ENCODE data around the gene LCOR. TPM values are rescaled to one million over a fixed set of nuclear protein-coding genes. Genes with fewer than 3 reads are reported as not detected.

Gene LCOR
- total and polyA plus RNA-seq, 2 of the 4 experiments (the other 2 are of a cell fraction) = 3.7 to 36.9 TPM

- intact Hi-C loops (cut with micrococcal nuclease) = no loop called here
- Histone ChIP-seq H3K56ac (ENCODE audit: extremely low read depth, insufficient read depth, low read length) (no peak overlapping the region), H3K9me3 (ENCODE audit: control insufficient read depth, insufficient read depth, low read length) (no peaks in the 10 kb centered on the region), H4K91ac (ENCODE audit: insufficient read depth, low read depth, low read length) (no peak overlapping the region), H2AFZ (replicated peaks; ENCODE audit: low read length, poor library complexity) (no peak overlapping the region), H3K27ac (ENCODE audit: insufficient read depth, low read length) (no peak overlapping the region), H2BK15ac (ENCODE audit: low read depth, low read length) (no peak overlapping the region), H3K18ac (ENCODE audit: low read depth, low read length) (no peak overlapping the region), H3K23ac (ENCODE audit: low read depth, low read length) (no peak overlapping the region), H3K9ac (ENCODE audit: low read depth, low read length) (no peak overlapping the region), H3K4me3 (ENCODE audit: insufficient read depth, low read depth, low read length) (no peak overlapping the region), H3K36me3 (ENCODE audit: control insufficient read depth, insufficient read depth, low read length) (peaks cover 12% of the 10 kb centered on the region), H2AK9ac (replicated peaks; ENCODE audit: low read depth, low read length, poor library complexity) (no peak overlapping the region), H3K9me1 (ENCODE audit: insufficient read depth, low read length) (no peaks in the 10 kb centered on the region), H3K14ac (replicated peaks; ENCODE audit: low read depth, low read length) (no peak overlapping the region), H4K5ac (ENCODE audit: low read depth, low read length) (no peak overlapping the region), H3K27me3 (ENCODE audit: control insufficient read depth, insufficient read depth, low read length) (no peaks in the 10 kb centered on the region), H4K8ac (ENCODE audit: low read depth in 2 of 2, low read length in 2 of 2) (no peak overlapping the region), H3K4ac (ENCODE audit: low read depth, low read length) (no peak overlapping the region), H2BK120ac (ENCODE audit: low read depth, low read length) (no peak overlapping the region), H3K4me1 (ENCODE audit: control insufficient read depth, insufficient read depth, low read length) (no peaks in the 10 kb centered on the region), H2BK5ac (ENCODE audit: low read depth, low read length, poor library complexity, severe bottlenecking) (no peak overlapping the region), H2BK20ac (ENCODE audit: low read depth, low read length) (no peak overlapping the region), H4K20me1 (ENCODE audit: insufficient read depth, low read length) (no peaks in the 10 kb centered on the region), H2AK5ac (ENCODE audit: low read depth, low read length) (no peak overlapping the region), H3K79me1 (ENCODE audit: low read depth in 1 of 2, low read length in 2 of 2) (no peaks in the 10 kb centered on the region), H3K4me2 (ENCODE audit: low read depth, low read length) (no peak overlapping the region)
- ChIA-PET CTCF (no interaction called here), POLR2A (ENCODE audit: unreplicated experiment) (no interaction called here)
- no TSS peak for BruUV-seq (replicated peaks)
- dilution Hi-C loops (cut with HindIII; ENCODE audit: low sequenced_read_pairs, unreplicated experiment) = no loop called here
- TF ChIP-seq NFE2L2 (IDR thresholded peaks at IDR 0.05; ENCODE audit: low read depth, low read length) (no peak), CEBPB (IDR thresholded peaks at IDR 0.05; ENCODE audit: low read depth, low read length) (no peak), POLR2A (IDR thresholded peaks at IDR 0.05; ENCODE audit: low read depth, low read length) (no peak), USF2 (IDR thresholded peaks at IDR 0.05; ENCODE audit: low read depth, low read length) (no peak), CHD1 (IDR thresholded peaks at IDR 0.05; ENCODE audit: low read depth, low read length) (no peak), SMC3 (IDR thresholded peaks at IDR 0.05; ENCODE audit: low read depth, low read length) (no peak), BHLHE40 (IDR thresholded peaks at IDR 0.05; ENCODE audit: low read depth, low read length) (no peak), RAD21 (IDR thresholded peaks at IDR 0.05; ENCODE audit: low read length) (no peak), FOS (IDR thresholded peaks at IDR 0.05; ENCODE audit: low read depth, low read length) (no peak), ELK1 (IDR thresholded peaks at IDR 0.05; ENCODE audit: borderline replicate concordance, low read depth, low read length) (no peak), CTCF (conservative IDR thresholded peaks at IDR 0.05; ENCODE audit: low read depth, low read length) (no peak), MAFK (IDR thresholded peaks at IDR 0.05; ENCODE audit: low read depth, low read length) (no peak), RFX5 (IDR thresholded peaks at IDR 0.05; ENCODE audit: low read depth, low read length) (no peak), RCOR1 (IDR thresholded peaks at IDR 0.05; ENCODE audit: insufficient replicate concordance, low read length) (no peak), MAZ (IDR thresholded peaks at IDR 0.05; ENCODE audit: borderline replicate concordance, low read depth, low read length) (no peak), MXI1 (IDR thresholded peaks at IDR 0.05; ENCODE audit: borderline replicate concordance, low read depth, low read length) (no peak)
- no peak for DNase-seq
- WGBS, 2 experiments (ENCODE audit: extremely low coverage in 2 of 2, insufficient read length in 1 of 2) = no CpG with 5 or more reads among the region's 3 CpGs
- ATAC-seq (ENCODE audit: low read depth) = no peak
- in situ Hi-C loops (cut with MboI; ENCODE audit: low sequenced_read_pairs) = no loop called here
Measured at GRCh38 chr10:96978621-96979154, 146.6 kb downstream of the LCOR start.

Data from IMR-90 (cell line).